Measurements from ENCODE around the gene GPR158.

DNA sequence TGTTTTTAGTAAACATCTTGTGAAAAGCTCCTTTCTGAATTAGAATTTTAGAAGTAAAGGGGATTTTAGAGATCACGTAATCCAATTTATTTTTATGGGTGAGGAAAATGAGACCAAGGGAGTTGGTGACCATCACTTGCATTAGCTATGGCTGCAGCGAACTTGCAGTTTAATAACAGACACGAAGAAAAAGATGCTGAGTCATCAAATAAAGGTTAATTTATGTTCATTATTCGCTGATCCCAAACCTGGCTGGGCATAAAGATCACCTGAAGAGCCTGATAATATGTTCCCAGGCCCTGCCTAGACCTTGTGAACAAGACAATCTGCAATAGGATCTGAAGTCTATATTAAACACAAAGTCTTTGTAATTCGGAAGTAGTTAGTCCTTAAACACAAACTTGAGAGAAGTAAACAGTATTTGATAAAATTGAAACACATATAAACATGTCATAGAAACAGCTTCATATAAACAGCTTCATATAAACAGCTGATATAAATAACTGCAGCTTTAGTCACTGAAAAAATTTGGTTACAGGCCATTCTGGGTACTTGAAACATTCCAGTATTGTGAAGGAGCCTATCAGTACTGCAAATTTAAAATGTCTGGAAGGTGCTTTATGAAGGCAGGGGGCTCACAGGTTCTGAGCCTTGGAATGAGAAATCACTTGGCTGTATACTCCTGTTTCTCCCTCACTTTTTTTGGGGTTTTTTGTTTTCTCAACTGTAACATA, 16.5 kb downstream of the GPR158 start:
- TF ChIP-seq CTCF (conservative IDR thresholded peaks at IDR 0.05) (no peak), EZH2 (IDR thresholded peaks at IDR 0.05; ENCODE audit: low read depth) (no peak)
